GM18907 (cell line): Measurements from ENCODE around the gene EFHD2.
"Not testable (repeated sequence)": the region's sequence is repeated elsewhere in the genome, so short reads cannot be mapped to it uniquely, and the experiment has no call there.

Experiments
- ATAC-seq: cut with Tn5 transposase; IDR thresholded peaks from one replicate; pipeline ENCODE4 v1.9.1; 2021; ENCODE audit warnings: mild to moderate bottlenecking, moderate library complexity; ENCODE audit not compliant: unreplicated experiment

The EFHD2 gene

DNA sequence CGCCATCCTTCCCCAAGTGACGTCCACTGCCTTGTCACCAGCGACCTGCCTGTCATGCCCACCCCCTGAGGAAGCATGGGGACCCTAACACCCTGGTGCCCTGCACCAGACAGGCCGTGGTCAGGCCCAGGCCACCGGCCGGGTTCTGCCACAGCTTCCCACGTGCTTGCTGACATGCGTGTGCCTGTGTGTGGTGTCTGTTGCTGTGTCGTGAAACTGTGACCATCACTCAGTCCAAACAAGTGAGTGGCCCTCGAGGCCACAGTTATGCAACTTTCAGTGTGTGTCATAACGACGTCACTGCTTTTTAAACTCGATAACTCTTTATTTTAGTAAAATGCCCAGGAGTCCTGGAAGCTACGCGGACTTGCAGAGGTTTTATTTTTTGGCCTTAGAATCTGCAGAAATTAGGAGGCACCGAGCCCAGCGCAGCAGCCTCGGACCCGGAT is 20.0 kb downstream of the EFHD2 start:
- ATAC-seq = no peak

DNA sequence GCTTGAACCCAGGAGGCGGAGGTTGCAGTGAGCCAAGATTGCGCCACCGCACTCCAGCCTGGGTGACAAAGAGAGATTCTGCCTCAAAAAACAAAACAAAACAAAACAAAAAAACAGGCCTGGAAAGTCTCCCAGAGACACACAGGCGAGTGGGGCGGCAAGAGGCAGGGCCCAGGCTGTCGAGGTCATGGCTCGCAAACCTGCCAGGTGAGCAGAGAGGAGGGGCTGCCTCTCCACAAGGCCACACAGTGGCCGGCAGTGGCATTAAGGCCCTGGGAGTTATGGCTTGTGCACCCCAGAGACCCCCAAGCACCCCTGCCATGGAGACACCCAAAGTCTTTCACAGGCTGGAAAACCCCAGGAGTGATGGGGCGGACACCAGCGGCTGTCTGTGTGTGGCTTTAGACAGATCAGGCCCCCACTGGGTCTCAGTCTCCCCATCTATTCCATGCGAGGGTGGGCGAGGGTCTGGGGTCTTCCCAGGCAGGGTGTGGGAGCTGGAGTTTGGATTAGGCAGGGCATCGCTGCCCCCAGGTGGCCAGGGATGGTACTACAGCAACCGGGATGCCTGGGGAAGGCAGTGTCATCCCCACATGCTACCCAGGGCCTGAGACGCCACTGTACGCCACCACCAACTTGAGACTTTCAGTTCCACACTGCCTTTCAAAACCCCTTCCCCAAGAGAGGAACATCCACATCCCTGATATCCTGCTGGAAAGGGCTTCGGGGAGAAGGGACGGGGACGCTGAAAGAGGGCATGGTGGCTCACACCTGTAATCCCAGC is 21.3 kb downstream of the EFHD2 start:
- ATAC-seq = peak; percentile 59

DNA sequence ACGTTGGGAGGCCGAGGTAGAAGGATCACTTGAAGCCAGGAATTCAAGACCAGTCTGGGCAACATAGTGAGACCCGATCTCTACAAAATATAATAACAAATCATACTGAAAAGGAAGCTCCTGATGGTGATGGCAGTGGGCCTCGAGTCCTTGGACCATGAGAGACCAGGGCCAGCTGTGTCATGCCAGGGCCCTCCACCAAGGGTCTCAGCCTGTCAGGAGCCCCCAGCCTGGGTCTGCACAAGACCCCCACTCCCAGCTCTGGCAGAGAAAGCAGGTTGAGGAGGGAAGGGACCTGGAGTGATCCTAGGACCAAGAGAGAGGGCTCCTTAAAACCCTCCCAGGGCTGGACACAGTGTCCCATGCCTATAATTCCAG is 21.9 kb downstream of the EFHD2 start:
- no peak for ATAC-seq

DNA sequence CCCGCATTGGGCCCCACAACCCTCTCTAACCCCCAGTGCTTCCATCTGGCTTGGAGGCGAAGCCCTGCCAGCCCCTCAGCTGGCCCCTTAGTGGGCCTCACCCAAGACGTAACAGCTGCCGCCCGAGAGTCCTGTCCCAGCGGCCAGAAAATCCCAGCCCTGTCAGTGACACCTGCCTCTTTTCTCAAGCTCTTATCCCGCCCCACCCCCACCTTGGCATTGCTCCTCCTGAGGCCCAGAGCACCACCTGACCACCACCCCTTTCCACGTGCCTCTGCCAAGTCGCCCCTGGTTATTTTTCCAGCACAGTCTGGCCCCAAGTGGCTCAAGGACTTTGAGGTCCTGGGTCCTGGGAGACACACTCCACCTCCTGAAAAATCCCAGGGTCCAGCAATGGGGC is 22.6 kb downstream of the EFHD2 start:
- no peak for ATAC-seq

DNA sequence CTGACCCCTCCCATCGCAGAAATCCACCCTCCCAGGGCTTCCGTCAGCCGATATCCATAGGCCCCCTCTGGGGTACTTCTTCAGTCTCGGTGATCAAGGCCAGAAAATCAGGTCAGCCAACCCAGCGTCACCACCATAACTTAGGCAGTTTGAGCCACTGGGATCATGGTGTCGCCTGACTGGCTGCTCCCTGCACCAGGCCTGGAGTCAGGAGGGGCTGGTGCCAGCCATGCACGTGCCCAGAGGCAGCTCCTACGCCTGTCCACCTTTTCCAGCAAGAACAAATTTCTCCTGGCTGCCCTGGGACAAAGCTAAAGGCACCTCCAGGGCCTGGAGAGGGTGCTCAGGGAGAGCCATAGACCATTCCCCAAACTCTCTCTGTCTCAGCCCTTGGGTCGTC is 23.8 kb downstream of the EFHD2 start:
- no peak for ATAC-seq

DNA sequence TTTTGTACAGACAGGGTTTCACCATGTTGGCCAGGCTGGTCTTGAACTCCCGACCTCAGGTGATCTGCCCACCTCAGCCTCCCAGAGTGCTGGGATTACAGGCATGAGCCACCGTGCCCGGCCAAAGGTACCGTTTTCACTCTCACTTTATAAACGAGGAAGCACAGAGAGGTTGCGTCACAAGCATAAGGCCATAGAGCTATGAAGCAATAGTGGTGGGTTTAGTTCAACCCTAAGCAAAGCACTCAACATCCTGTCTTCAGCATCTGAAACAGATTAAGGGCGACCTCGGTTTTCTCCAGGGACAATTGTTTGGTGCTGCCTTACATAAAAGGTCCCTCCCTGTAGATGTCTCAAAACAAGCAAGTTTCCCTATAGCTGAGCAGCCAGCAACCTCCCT is 25.1 kb downstream of the EFHD2 start:
- not testable (repeated sequence) for ATAC-seq

DNA sequence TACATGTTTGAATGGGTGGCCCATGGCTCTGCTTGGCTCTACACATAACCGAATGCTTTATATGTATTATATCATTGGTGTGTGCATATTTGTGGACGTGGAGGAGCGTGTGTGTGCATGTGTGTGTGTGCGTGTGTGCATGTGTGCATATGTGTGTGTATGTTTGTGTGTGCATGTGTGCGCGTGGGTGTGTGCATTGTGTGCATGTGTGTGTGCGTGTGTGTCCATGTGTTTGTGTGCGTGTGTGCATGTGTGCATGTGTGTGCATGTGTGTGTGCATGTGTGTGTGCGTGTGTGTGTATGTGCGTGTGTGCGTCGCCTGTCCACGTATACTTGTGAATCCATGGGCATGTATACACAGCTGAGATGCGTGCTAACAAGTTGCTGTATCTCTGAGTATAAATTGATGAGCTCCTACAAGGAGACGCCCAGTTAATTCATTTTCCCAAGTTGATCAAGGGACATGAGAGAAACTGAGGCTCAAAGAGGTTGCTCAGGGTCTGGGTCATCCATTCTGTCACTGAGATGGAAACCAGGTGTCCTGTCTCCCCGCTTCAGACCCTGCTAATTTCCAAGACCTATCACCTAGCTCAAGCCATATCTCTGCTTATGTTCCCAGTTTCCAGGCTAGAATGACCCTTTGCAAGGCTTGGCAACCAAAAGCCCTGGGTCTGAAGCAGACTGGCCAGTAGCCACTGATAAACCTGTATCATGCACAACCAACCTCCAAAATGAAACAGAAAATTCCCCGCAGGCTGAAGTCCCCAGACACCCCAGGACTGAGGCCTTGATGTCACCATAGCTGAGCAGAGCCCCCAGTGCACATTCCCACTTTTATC is 25.8 kb downstream of the EFHD2 start:
- no peak for ATAC-seq

DNA sequence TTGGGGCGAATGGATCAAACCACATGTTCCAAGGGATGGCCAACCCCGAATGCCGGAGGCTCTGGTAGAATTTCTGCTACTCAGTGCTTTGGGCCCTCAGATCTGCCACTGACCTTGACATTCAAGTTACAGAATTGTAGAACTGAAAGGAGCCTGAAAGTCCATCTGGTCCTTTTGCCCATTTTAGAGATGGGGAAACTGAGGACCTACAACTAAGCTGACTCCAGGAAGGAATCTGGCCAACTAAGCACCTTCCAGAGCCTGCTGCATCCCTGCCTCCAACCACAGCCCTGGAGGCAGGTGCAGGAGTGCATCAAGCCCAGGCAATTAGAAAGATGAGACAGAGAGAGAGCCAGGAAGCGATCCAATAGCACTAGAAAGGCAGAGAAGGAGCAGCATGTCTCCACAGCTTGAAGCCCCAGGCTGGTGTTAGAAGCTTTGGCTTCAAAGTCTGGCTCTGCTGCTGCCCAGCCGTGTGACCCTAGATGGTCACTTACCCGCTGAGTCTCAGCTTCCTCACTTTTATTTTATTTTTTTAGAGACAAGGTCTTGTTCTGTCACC is 27.3 kb downstream of the EFHD2 start:
- no peak for ATAC-seq

DNA sequence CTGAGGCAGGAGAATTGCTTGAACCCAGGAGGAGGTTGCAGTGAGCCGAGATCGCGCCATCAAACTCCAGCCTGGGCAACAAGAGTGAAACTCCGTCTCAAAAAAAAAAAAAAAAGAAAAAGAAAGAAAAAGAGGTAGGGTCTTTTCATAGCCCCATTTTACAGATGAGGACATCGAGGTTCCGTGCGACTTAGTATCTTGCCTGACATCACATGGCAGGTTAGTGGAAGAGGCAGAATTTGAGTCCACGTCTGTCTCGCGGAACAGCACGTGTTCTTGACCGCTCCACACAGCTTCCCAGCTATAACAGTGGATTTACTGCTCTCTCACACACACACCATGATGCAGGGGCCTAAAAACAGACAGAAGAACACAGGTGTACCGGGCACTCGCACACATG is 29.6 kb downstream of the EFHD2 start:
- ATAC-seq = no peak

DNA sequence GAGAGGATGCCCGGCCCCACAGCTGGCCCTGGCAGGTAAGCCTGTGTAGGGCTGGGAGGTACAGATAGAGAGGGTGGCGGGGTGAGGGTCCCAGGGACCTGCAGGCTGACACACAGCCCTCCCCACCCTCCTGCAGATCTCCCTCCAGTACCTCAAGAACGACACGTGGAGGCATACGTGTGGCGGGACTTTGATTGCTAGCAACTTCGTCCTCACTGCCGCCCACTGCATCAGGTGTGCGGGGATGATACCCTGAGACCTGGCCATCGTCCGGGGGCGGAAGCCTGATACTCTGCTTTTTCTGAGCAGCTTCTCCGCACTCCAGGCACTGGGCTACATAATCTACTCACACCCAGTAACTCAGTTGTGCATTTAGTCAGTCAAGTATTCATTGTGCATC is 30.7 kb downstream of the EFHD2 start:
- ATAC-seq = no peak

DNA sequence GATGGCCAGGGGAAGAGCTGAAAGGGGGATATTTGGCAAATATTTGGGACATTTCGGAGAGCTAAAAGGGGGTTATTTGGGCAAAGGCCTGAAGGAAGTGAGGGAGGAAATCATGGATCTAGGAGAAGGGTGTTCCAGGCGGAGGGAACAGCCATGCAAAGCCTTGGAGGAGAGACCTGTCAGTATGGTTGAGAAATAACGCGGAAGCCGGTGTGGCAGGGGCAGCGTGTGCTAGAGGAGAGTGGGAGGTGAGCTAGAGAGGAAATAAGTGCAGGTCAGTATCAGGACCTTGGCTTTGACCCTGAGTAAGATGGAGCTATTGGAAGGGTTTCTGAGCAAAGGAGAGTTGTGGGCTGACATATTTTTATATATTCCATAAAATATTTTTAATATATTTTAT is 31.6 kb downstream of the EFHD2 start:
- ATAC-seq = no peak

DNA sequence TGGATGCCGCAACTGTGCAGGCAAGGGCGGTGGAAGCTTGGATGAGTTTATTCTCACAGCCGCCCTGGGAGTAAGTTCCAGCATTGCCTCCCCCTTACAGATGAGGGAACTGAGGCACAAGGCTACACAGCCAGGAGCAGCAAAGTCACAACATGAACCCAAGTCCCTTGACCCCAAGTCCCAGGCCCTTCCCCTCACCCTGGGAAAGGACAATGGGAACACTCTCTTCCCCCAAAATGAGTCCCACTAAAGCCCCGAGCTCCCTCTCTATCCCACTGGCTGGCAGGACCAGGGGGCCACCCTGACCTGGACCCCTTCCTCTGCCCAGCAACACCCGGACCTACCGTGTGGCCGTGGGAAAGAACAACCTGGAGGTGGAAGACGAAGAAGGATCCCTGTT is 32.4 kb downstream of the EFHD2 start:
- no peak for ATAC-seq

DNA sequence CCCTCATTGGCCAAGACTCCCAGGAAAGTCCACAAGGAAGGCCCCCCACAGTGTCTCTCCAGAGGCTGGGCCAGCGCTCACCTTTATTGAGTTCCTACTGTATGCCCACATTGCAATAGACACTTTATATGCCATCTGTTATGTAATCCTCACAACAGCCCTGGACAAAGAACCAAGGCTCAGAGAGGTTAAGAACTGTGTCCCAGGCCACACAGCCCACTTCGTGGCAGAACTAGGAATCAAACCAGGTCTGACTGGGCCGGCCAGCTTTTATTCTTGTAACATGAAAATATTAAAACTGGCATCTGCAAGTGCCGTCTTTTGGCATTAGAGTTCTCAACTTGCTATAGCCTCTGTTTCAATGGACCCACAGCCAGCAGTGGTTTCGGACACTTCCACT is 33.1 kb downstream of the EFHD2 start:
- ATAC-seq = no peak

DNA sequence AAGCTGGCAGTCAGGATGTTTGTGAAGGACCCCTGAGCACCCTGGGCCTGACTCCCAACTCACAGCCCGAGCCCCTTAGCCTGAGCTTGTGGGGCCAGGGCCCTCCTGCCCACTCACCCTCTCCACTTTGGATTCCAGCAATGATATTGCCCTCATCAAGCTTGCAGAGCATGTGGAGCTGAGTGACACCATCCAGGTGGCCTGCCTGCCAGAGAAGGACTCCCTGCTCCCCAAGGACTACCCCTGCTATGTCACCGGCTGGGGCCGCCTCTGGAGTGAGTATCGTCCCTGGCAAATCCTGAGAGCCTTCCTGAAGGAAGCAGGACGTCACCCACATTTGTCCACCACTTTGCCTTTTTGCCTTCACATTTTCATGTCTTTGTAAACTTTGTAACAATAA is 33.6 kb downstream of the EFHD2 start:
- ATAC-seq = no peak

DNA sequence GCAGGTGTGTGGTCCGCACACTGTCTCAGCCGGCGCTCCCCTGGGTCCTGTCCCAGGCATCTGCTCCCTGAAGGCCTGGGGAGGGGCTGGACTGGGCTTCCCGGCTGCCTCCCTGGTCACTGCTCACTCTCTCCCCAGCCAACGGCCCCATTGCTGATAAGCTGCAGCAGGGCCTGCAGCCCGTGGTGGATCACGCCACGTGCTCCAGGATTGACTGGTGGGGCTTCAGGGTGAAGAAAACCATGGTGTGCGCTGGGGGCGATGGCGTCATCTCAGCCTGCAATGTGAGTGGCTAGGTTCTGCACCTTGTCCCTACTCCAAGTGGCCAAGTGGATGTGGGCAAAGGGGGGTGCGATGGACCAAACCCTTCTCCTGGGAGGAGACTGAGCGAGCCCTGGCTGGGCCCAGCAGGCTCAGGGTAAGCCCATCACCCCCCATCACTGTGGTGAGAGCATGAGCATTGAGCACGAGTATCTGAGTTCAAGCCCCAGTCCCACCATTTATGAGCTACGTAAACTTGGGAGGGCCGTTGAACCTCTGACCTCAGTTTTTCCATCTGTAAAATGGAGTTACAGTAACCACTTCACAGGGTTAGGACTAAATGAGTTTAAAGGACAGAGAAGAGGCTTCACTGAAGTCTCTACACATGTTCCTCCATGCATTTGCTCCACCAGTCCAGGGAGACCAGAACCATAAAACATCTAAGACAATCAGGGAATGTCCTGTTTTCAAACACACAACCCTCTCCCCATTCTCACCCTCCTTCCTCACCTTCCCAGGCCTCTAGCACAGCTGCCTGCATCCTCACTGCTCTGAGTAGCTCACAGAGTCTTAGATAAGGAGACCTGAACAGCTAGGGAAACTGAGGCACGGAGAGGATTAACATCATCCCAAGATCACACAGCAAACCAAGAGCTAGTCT is 35.0 kb downstream of the EFHD2 start:
- ATAC-seq = no peak

DNA sequence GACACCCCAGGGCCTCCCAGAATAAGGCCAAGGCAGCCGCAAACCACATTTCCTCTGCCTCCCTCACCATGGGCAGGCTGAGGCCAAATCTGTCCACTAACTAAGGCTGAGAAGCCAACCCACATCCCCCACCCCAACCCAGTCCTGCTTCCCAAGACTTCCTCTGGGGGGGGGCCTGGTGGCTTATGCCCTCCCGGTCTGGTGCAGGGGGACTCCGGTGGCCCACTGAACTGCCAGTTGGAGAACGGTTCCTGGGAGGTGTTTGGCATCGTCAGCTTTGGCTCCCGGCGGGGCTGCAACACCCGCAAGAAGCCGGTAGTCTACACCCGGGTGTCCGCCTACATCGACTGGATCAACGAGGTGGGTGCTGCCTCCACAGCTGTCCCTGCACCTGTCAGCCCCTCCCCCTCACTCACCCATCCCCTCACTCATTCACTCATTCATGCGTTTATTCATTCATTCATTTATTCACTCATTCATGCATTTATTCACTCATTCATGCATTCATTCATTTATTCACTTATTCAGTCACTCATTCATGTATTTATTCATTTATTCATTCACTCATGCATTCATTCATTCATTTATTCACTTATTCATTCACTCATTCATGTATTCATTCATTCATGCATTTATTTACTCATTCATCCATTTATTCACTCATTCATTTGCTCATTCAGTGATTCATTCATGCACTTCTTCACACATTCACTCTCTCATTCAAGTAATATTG is 35.9 kb downstream of the EFHD2 start:
- ATAC-seq = no peak

DNA sequence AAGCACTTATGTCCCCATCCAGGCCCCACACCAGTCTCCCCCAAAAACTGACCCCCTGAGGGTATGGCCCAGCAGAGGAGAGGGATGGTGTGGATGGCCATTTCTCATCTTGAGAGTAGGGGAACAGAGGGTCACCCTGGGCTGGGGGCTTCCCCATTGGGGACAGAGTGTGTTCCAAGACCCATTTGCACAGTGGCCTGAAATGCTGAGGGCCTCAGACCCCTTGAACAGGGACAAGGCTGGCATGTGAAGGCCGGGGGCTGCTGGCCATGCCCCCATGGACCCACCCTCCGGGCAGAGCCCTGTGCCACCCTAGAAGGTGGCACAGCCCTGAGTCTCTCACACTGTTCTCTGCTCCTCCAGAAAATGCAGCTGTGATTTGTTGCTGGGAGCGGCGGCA is 36.5 kb downstream of the EFHD2 start:
- ATAC-seq = no peak

DNA sequence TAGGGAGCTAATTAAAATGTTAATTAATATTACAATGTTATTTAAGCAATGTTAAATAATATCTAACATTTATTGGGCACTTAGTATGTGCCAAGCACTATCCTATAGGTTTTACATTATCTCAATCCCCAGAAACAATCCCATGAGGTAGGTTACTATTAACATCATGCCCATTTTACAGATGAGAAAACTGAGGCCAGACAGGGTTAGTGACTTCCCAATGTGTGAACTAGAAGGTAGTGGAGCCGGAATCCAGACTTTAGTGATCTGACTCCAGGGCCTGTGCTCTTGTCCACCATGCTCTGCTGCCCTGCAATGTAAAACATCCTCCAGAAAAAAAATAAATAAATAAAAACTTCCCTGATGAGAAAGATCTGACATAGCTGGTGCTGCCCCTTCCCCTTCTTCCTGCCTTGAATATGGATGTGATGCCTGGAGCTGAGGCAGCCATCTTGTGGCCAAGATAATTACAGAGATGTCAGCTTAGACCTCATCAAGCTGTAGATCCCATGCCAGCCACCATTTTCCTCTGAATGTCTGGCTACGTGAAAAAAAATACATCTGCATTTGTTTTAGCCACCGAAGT is 39.3 kb downstream of the EFHD2 start:
- ATAC-seq = no peak

DNA sequence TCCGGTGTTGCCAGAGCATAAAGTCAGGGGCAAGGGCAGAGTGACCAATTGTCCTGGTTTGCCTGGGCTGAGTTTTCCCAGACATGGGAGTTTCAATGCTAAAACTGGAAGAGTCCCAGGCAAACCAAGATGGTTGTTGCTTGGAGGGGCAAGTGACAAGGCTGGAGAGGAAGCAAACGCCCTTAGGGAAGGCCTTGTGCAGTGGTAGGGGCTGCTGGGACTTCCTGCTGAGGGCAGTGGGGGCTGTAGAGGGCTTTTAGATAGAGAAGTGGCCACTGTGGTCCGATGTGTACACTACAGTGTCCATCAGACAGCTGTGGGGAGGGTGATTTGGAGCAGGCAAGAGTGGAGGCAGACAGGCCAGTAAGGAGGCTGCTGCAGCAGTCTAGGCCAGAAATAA is 39.9 kb downstream of the EFHD2 start:
- ATAC-seq = no peak
